NCI-H1105 treated with DMSO at 0.1 percent for 48 hours (cell line): ENCODE measurements around the gene ENTPD8.
"Not testable (repeated sequence)": the region's sequence is repeated elsewhere in the genome, so short reads cannot be mapped to it uniquely, and the experiment has no call there.

ENCODE experiments used
- DNase-seq: peaks from one replicate; lab custom pipeline; 2025; lab: John Stamatoyannopoulos, UW

Gene ENTPD8

DNA sequence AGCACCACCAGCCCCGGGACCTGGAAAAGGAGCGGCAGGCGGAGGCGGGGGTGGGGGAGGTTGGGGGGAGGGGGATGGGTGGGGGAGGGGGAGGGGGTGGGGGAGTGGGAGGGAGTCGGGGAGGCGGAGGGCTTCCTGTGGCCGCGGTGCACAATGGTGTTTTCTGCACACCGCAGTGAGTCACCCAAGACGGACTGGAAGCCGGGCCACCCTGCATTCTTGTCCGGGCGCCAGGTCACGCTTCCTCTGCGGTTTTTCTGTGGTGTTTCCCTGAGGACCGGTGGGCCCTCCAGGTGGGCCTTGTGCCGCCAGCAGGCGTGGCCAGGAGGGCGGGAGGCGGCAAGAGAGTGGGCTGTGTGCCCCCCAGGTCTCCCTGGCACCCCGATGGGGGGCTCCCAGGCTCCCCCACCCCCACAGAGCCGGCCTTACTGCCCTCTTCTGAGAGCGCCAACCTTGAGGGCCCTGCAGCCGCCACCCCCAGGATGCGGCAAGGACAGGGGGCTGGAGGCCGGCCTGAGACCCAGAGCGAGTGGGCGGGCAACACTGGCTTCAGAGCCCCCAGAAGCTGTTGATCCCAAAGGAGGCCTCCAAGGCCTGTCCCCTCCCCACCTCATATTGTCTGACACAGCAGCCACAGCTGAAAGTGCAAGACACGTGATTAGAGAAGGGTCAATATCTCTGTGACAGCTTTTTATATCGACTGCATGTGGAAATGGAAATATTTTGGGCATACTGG, 29.3 kb downstream of the ENTPD8 start:
- DNase-seq = no peak

DNA sequence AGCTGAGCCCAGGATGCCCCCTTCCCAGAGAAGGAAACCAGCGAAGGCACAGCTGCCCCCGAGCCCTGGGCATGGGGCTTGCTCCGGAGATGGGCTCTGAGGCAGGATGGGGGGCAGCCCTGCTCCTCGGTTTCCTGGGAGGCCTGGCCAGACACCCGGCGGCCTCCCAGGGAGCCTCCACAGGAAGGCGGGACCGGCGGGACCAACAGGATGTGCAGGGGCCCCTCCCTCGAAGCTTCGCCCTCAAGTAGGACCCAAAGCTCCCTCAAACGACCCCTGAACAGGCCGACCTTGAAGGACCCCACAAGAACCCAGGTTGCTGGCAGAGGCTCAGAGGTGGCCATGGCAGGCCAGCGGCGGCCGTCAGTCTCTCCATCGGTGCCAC, 29.9 kb downstream of the ENTPD8 start:
- DNase-seq = no peak

DNA sequence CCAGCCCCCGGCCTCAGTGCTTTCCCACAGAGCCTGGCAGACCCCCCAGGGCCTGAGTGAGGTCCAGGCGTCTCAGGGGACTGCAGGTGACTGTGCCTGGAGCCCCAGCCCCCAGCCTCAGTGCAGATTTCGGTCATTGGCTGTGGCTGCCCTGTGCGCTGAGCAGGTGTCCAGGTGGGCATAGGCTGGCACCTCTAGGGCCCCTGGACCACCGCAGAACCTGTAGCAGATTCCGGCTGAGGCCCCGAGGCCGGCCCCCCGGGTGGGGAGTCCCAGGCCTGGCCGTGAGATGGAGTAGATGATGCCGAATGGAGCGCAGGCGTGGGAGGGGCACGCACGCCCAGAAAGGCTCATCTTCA, 30.3 kb downstream of the ENTPD8 start:
- DNase-seq = no peak

DNA sequence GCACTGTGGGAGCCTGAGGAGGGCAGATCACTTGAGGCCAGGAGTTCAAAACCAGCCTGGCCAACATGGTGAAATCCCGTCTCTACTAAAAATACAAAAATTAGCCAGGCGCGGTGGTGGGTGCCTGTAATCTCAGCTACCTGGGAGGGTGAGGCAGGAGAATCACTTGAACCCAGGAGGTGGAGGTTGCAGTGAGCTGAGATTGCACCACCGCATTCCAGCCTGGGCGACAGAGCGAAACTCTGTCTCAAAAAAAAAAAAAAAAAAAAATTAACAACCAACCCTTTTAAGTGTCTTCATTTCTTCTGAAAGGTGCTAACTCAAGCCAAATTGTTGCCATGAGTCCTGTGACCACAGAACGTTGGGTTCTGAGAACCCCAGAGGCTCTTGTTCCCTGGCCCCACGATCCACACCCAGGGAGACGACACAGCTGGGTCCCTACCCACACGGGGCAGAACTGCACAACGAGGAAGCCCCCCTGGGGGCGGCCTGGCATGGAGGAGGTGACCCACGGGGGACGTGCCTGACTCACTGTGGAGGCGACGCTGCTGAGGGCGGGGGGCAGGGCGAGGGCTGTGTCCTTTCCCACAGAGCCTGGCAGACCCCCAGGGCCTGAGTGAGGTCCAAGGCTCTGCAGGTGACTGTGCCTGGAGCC, 30.8 kb downstream of the ENTPD8 start:
- not testable (repeated sequence) for DNase-seq

DNA sequence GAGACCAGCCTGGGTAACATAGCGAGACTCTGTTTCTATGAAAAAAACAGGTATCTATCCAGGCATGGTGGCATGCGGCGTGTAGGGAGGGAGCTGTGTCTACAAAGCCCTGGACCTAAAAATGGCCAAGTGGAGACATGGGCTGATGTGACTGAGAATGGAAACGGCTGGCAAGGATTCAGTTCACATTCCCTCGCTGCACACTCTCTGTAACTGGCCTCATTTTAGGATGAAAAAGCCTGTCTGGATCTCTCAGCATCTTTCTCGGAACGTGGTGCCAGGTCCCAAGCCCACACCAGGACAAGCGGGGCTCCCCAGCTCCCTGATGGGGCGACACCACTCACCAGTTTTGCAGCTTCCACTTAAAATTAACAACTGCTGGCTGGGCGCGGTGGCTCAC, 31.6 kb downstream of the ENTPD8 start:
- DNase-seq = no peak

DNA sequence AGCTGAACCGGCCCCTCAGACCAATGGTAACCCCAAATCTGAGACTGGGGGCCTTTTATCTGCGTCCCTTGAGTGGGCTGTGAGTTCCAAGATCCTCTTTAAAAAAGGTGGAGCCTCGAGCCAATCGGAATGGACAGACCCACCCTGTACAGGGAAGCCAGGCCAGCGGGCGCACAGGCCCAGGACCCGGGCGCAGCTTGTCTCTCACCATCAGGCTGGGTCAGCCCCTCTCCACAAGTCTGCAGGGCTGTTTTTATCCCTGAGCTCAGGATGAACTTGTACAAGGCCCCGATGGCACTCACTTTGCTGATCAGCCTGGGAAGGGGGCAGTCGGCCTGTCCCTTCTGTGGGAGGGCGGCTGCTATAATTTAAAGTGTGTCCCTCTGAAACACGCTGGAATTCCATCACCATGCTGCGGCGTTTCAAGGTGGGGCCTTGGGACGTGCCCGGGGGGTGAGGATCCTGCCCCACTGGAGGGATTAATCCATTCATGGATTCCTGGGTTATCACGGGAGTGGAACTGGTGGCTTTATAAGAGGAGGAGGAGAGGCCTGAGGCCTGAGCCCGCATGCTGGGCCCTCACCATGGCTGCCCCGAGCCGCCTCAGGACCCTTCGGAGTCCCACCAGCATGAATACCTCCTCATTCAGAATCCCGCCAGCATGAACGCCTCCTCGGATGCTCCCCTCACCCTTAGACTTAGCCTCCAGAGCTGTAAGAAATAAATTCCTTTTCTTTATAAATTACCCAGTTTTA, 32.3 kb downstream of the ENTPD8 start:
- DNase-seq = no peak

DNA sequence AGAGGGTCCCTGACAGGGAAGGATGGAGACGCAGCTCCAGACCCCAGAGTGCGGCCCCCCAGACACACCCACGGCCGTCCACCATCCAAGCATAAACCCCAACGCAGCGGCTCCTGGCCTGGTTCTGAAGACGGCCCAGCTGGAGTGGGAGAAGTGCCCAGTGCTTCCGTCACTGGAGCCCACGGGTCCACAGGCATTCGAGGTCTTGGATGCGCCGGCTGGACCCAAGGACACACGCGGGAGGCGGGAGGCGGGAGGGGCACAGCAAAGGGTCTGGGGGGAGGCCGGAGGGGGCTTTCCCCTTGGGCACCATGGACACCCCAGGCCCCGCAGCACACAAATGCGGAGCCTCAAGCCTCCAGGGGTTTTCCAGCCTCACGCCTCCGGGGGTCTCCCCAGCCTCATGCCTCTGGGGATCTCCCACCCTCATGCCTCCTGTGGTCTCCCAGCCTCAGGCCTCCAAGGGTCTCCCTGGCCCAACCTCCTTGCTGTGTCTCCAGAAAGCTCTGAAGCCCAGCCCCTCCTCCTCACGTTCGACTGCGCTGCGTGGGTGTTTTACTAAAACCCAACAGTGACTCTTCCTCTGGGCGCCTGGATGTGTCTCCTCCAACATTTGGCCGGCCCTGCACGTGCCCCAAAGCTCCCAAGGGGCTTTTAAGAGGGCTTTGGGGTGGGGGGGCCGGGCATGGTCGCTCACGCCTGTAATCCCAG, 33.4 kb downstream of the ENTPD8 start:
- DNase-seq = no peak

DNA sequence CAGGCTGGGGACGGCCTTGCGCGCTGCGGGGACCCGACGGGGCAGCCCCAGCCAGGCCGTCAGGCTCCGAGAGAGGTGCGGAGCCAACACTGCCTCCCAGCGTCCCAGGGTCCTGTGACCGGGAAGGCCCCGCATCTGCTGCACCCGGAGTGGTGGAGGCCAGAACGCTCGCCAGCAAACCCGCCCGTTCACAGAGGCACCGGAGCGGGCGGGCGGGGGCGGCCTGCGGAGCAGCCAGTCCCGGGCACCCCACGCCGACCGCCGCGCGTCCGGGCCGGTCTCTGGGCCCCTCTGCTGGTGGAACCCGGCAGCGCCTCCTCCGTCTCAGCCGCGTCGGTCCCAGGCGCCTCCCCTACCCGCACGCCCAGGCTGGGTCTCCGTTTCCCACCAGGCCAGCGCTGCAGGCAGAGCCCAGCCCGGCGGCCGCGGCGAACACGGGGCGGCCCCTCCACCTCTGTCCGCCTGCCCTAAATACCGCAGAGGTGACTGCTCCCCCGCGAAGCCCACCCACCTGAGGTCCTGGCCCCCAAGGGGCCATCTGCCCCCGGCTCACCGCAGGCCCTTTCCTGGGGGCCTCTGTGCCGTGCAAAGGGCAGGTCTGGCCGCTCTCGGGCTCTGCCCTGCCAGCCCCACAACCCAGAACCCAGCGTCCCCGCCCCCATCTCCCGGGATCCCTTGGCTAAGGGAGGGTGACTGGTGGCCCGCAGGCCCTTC, 34.1 kb downstream of the ENTPD8 start:
- DNase-seq = no peak

DNA sequence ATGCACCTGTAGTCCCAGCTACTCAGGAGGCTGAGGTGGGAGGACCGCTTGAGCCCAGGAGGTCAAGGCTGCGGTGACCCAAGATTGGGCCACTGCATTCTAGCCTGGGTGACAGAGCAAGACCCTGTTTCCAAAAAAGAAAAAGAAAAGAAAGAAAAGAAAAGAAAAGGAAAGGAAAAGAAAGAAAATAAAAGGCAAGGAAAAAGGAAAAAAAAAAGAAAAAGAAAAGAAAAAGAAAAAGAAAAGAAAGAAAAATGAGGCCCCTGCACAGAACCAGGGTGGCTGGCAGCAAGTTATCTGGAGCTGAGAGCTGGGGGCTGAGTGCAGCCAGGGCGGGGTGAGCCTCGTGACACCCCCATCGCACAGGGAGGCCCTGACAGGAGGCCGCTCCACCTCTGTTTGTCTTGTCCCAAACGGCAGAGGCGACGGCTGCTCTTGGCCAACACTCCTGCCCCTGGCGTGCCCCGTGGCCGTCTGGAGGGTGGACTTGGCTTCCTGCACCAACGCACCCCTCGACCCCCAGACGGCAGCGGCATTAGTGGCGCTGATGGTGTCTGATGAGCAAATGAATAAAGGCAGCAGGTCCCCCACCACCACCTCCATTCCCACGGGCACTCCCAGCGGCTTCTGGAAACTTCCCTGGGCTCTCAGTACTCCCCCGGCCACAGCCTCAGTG, 34.9 kb downstream of the ENTPD8 start:
- DNase-seq = no peak

DNA sequence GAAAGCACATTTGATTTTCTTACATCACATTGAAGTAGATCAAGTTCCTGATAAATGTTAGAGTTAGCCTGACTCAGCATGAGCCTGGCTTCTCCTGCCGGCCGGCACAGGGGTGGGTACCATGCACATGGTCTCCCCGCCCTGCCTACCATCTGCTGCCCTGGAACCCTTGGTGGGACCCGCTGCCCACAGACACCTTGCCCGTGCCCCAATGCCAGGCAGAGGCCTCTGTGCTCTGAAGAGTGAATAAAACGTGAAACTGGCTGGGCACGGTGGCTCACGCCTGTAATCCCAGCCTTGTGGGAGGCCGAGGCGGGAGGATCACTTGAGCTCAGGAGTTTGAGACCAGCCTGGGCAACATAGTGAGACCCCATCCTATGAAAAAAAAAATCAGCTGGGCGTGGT, 35.5 kb downstream of the ENTPD8 start:
- no peak for DNase-seq

DNA sequence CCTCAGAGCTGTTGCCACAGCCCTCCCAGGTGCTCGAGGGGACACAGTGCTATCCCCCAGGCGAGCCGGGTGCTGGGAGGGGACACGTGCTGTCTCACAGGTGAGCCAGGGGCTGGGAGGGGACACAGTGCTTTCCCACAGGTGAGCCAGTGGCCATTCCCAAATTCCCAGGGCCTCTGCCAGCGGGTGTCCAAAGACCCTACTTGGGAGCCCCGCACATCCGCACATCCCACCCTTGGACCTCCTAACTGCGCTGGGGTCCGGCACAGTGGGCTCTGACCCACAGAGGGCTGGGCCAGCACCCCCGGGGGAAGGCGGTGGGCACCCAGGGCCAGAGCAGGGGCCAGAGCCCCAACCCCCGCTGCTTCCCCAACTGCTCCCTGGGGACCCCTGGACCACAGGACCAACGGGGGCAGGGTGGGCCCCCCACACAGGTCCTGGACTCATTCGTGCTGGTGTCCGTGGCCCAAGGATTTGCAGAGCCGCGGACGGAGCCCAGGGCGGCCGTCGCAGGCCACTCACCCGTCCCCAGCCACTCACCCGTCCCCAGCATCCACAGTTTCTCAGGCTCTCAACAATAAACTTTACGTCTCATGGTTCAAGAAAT, 36.1 kb downstream of the ENTPD8 start:
- DNase-seq = no peak

DNA sequence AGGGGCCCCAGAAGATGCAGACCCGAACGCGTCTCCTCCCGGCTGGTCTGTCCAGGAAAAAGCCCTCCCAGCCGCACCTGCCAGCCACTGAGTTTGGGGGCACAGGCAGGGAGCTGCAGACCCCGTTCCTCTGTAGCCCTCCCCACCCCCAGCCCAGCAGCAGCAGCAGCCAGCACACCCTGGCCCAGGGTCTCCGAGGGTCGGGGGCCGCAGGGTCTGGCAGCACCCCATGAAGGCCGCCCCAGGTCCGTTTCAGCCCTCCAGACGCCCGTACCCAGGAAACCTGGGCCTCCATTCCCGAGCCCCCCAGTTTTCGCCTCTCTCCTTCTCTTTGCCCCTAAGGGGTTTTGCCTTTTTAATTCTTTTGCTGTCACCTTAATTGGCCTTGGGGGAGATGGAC, 37.9 kb downstream of the ENTPD8 start:
- no peak for DNase-seq

DNA sequence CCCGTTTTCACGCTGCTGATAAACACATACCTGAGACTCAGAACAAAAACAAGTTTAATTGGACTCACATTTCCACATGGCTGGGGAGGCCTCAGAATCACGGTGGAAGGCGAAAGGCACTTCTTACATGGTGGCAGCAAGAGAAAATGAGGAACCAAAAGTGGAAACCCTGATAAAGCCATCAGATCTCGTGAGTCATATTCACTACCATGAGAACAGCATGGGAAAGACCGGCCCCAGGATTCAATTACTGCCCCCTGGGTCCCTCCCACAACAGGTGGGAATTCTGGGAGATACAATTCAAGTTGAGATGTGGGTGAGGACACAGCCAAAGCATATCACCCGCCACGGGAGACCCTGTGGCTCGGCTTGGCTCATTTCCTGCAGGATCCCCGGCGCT, 38.4 kb downstream of the ENTPD8 start:
- no peak for DNase-seq

DNA sequence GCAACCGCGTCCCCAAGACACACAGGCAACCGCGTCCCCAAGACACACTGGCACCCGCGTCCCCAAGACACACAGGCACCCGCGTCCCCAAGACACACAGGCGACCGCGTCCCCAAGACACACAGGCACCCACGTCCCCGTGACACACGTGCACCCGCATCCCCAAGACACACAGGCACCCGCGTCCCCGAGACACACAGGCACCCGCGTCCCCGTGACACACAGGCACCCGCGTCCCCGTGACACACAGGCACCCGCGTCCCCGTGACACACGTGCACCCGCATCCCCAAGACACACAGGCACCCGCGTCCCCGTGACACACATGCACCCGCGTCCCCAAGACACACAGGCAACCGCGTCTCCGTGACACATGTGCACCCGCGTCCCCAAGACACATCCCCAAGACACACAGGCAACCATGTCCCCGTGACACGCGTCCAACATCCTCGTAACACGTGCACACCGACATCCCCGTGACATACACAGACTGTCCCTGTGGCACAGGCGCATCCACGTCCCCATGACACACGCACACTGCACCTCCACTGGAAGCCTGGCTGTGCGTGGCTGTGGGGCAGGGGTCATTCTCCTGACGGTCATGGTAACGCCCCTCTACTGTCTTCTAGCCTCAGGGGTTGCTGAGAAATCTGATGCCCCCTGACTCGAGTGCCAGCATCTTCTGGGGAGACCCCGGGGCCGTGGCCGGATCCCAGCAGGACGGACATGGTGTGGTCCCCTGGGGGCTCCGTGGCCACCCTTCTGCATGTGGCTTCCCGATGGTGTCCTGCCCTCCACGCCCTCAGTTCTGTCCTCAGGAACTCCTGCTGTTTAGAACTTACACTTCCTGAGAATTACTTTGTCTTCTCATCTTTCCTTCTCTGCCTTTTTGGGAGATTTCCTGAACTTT, 42.3 kb downstream of the ENTPD8 start:
- no peak for DNase-seq

DNA sequence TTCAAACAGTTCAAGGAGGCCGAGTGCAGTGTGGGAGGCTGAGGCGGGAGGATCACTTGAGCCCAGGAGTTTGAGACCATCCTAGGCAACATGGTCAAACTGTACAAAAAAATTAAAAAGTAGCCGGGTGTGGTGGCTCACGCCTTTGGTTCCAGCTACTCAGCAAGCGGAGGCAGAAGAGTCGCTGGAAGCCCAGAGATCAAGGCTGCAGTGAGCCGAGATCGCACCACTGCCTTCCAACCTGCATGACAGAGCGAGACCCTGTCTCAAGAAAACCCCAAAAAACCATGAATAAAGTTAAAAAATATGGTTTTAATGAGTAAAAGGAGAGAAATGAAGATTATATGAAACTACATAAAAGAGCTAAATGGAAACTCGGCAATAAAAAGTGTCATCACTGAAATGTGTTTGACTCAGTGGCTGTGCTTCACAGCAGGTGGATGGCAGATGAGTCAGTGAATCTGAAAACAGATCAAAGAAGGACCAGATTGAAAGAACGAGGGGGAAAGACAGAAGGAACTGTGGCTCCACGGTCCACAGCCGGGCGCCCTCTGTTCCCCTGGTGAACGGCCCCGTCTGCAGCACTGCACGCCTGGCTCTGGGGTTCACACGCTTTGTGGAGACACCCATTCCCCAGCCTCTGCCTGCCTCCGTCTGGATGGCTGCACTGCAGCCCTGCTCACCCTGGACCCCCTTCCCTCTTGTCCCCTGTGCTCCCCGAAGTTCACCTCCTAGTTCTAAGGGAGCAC, 43.3 kb downstream of the ENTPD8 start:
- DNase-seq = no peak

DNA sequence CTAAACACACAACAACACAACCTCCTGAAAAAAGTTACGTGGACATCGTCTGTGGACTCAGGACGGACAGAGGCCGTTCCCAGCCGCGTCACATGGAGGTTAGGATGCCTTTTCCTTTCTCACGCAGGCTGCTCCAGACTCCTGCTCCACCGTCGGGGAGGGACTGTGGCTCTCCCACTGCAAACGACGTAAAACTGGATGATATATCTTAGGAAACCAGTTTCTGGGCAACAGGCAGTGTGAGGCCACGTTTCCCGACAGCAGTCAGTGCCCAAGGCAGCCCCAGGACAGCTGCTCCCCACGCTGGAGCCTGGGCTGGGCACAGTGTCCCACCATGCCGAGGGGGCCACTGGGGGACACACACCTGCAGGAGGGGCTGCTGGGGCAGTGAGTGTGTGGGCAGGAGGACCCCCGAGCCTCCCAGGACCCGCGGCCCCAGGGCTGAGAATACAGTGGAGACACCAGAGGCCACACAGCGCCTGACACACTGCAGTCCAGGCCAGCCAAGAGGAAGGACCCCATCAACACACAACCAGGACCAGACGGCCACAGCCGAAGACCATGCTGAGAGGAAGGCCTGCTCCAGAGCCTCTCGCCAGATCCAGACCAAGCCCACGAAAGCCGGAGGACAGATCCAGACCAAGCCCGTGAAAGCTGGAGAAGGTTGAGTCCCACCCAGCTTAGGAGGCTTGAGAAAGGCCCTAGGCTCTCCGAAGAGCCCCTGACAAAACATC, 44.4 kb downstream of the ENTPD8 start:
- no peak for DNase-seq

DNA sequence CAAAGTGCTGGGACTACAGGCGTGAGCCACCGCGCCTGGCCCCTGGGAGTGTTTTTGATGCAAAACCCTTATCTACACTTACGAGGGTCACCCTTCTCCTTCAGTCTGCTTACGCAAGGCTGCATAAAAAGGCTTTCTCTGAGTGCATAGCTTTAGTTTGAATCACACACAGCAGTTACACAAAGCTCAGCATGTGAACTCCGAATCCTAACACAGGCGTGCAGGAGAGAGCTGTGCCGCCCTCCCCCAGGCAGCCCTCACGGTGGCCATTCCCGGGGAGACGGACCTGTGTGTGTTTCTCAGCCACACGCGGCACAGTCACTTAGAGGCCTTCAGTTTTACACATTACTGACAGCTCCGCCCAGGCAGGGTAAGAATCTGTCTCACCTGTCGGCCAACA, 44.9 kb downstream of the ENTPD8 start:
- no peak for DNase-seq

DNA sequence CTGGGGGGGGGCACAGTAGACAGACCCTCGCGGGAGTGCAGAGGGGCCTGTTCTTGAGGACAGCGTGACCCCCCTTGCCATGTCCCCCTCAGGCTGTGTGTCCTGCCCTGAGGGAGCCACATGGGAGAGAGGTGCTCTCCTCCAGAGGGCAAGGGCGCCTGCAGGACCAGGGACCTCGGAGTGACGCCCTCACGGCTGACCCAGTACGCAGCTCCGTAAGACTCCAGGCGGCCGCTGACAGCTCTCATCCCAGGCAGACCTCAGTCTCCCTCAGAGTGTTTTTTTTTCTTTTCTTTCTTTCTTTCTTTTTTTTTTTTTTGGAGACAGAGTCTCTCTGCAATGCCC, 45.5 kb downstream of the ENTPD8 start:
- DNase-seq = no peak
